Gastrocnemius medialis (tissue), 4 donors: ENCODE measurements around the gene CACNA2D3.

Source experiments
- POLR2A ChIP-seq, 2 donors: fragments of 450-650 bp; IDR thresholded peaks; one replicate each; pipeline ENCODE4 v1.6.1; 2017; ENCODE audit warnings: antibody characterized with exemption in 2 of 2, mild to moderate bottlenecking in 2 of 2, moderate library complexity in 2 of 2
- TF ChIP-seq, protein P1 (sequence below), 5 experiments: fragments of 450-650 bp in 3 of 5; fragments of 200-600 bp in 2 of 5; sonication (generic) in 2 of 5; IDR thresholded peaks in 4 of 5; conservative IDR thresholded peaks in 1 of 5; 1 replicate in 4 of 5; 2 replicates in 1 of 5; pipeline ENCODE4 v1.5.1; 2016 to 2019; ENCODE audit warnings: antibody characterized with exemption in 5 of 5, mild to moderate bottlenecking in 3 of 5, moderate library complexity in 3 of 5

DNA sequence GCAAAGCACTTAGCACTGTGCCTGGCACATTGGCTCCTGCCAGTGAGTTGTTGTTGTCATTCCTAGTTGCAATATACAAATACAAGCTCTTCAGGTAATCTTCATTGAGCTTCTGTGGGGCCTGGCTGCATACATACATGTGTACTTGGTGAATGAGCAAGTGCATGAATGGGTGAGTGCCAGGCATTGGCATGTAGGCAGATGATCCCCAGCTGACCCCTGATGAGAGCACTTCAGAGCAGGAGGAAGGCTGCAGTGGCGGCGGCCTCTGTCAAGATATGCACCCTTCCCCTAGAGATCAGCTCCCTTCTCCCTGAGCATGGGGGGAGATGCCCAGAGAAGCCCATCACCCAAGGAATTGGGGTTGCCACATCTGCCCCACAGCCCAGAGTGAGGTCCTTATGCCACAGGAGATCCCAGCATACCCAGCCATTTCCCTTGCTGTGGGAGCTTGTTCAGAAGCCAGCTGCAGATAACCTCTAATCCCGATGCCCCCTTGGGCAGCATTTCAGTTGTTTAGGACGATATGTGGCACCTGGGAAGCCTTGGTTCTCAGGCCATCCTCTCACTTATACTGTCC lies 8.8 kb downstream of the CACNA2D3 start:
- TF ChIP-seq, protein P1, sequence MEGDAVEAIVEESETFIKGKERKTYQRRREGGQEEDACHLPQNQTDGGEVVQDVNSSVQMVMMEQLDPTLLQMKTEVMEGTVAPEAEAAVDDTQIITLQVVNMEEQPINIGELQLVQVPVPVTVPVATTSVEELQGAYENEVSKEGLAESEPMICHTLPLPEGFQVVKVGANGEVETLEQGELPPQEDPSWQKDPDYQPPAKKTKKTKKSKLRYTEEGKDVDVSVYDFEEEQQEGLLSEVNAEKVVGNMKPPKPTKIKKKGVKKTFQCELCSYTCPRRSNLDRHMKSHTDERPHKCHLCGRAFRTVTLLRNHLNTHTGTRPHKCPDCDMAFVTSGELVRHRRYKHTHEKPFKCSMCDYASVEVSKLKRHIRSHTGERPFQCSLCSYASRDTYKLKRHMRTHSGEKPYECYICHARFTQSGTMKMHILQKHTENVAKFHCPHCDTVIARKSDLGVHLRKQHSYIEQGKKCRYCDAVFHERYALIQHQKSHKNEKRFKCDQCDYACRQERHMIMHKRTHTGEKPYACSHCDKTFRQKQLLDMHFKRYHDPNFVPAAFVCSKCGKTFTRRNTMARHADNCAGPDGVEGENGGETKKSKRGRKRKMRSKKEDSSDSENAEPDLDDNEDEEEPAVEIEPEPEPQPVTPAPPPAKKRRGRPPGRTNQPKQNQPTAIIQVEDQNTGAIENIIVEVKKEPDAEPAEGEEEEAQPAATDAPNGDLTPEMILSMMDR (IDR thresholded peaks at IDR 0.05 in 4 of 5, conservative IDR thresholded peaks at IDR 0.05 in 1 of 5): no peak
- no peak for TF ChIP-seq POLR2A (IDR thresholded peaks at IDR 0.05)
